GM21825 (cell line): ENCODE data around the gene MBD5.

Experiments used
- ATAC-seq: cut with Tn5 transposase; IDR thresholded peaks from one replicate; pipeline ENCODE4 v1.9.1; 2021; ENCODE audit warnings: mild to moderate bottlenecking, moderate library complexity; ENCODE audit not compliant: unreplicated experiment

Gene MBD5

DNA sequence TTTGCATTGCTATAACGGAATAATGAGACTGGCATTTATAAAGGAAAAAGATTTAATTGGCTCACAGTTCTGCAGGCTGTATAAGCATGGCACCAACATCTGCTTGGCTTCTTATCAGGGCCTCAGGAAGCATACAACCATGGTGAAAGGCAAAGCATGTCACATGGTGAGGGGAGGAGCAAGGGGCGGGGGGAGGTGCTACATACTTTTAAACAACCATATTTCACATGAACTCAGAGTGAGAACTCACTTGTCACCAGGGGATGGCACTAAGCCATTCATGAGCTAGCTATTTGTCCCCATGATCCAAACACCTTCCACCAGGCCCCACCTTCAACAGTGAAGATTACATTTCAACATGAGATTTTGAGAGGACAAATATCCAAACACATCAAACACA, 188.7 kb downstream of the MBD5 start:
- no peak for ATAC-seq

DNA sequence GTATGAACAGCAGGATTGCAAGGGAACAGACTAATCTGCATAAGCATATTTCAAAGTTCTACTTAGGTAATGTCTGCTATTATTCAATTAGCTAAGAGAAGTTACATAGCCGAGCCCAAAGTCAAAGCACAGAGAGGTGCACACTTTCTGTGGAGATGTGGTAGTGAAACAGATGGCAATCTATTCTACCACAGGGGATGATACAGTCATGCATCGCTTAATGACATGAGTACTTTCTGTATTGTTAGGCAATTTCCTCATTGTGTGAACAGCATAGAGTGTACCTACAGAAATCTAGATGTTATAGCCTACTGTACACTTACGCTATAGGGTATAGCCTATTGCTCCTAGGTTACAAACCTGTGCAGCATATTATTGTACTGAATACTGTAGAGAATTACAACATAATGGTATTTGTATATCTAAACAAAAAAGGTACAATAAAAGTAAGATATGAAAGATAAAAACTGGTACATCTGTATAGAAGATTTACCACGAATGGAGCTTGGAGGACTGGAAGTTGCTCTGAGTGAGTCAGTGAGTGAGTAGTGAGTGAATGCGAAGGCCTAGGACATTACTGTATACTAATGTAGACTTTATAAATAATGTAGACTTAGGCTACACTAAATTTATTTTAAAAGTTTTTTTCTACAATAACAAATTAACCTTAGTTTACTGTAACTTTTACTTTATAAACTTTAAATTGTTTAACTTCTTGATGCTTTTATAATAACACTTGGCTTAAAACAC, 197.6 kb downstream of the MBD5 start:
- no peak for ATAC-seq

DNA sequence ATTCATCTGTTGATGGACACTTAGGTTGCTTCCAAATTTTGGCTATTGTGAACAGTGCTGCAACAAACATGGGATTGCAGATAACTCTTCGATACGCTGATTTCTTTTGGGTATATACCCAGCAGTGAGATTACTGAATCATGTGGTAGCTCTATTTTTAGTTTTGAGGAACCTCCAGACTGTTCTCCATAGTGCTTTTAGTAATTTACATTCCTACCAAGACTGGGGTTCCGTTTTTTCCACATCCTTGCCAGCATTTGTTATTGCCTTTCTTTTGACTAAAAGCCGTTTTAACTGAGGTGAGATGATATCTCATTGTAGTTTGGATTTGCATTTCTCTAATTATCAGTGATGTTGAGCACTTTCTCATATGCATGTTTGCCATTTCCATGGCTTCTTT, 200.3 kb downstream of the MBD5 start:
- ATAC-seq, result no peak

DNA sequence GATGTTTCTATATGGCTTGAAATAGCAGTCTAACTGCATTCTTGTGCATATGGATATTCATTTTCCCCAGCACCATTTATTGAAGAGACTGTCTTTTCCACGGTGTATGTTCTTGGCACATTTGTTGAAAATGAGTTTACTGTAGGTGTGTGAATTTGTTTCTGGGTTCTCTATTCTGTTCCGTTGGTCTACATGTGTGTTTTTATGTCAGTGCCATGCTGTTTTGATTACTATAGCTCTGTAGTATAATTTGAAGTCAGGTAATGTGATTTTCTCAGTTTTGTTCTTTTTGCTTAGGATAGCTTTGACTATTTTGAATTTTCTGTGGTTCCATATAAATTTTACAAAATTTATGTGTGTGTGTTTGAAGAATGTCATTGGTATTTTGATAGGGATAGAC, 201.0 kb downstream of the MBD5 start:
- no peak for ATAC-seq

DNA sequence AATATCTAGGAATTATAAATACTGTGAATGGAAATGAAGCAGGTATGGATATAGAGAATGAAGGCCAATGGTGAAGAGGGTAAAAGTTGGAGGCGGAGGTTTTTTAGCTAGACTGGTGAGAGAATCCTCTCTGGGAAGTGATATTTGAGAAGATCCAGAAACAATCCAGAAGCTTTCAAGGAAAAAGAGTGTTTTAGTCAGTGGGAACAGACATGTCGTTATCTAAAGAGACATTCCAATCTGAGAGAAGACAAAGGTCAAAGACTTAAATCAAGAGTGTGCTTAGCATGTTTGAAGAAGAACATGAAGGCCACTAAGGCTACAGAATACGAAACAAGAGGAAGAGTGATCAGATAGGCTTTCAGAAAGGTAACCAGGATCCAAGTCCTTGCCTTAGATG, 211.0 kb downstream of the MBD5 start:
- no peak for ATAC-seq

DNA sequence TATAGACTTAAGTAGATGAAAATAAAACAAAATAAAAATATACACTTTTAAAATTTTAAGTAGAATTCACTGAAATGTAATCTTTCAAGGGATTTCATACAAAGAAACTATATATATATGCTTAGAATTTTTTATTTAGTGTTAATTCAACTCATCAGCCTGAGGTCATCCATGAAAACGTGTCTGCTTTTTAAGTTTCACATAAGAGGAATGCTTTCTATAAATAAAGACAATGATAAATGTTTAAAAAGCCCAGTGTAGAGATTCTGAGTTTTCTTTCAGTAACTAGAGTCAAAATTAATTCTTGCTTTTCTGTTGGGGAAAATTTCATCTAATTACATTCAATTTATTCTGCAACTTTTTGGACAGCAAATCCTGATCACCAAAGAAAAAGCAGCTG, 213.3 kb downstream of the MBD5 start:
- ATAC-seq, result no peak

DNA sequence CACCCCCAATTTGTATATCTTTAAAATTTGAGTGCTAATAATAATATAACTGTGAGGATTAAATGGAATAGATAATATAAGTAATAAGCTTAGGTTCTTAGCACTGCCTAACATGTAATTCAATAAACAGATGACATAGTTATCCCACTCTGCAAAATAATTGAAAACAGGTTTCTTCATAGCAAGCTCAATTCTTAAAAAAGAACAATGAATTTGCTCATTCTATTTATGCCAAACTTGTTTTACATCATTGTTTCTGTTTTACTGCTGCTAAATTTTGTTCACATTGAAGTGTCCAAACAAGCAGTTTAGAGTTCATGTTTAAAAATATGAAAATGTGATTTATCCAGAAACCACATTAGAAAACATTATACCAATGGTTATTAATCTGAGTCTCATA, 217.0 kb downstream of the MBD5 start:
- no peak for ATAC-seq

DNA sequence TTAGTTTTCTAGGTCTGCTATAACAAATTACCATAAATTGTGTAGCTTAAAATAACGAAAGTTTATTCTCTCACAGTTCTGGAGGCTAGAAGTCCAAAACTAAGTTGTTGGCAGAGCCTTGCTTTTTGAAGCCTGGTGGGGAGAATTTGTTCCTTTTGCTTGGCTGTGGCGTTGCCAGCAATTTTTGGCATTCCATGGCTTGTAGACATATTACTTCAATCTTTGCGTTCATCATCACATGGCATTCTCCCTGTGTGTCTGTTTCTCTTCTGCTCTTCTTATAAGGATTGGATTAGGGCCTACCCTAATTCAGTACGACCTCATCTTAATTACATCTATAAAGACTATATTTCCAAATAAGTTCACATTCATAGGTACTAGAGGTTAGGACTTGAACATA, 217.7 kb downstream of the MBD5 start:
- ATAC-seq, result no peak

DNA sequence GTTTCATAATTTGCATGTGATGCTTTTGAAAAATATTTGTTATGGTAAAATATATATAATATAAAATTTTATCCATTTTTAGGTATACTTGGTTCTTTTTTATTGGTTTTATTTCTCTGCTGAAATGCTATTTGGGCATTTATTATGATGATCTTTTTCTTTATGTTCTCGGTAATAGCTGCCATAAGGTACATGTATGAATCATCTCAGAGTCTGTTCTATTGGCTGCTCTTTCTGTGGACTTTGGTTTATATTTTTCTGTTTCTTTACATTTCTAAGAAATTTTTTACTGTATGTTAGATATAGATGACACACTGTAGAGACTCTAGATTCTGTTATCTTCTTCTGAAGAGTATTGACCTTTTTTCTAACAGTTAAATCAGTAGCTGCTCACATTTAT, 219.9 kb downstream of the MBD5 start:
- ATAC-seq, result no peak

DNA sequence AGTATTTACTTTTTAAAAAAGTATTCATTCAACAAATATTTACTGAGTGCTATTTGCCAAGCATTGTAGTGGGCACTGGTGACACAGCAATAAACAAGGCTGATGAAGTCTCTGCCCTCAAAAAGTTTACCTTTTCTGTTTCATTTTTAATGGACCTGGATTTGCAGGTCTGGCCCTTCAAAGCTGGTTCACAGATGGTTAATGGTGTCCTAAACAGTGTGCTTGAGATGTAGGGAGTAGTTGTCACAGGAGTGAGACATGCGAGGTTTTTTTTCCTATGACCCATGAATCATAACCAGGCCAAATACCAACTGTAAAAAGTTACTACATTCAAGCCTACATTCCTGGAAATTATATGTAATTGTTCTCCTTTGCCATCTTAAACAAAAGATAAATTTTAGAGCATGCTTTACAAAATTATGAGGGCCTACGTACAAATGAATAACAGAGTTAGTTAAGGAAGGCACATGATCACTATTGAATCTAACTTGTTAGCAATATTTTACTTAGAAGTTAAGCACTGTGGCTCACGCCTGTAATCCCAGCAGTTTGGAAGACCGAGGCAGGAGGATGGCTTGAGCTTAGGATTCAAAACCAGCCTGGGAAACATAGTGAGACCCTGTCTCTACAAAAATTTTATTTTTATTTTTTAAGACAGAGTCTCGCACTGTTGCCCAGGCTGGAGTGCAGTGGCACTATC, 223.9 kb downstream of the MBD5 start:
- ATAC-seq, result no peak

DNA sequence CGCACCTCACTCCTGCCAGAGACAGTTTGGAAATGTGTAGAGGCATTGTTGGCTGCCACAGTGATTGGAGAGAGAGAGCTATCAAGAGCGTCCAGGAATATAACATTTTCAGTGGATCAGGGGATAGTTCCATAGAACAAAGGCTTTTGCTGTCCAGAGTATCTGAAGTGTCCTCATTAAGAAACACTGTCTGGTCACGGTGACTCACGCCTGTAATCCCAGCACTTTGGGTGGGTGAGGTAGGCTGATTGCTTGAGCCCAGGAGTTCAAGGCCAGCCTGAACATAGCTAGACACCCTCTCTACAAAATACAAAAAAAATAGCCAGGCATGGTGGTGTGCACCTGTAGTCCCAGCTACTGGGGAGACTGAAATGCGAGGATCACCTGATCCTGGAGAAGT, 231.1 kb downstream of the MBD5 start:
- no peak for ATAC-seq

DNA sequence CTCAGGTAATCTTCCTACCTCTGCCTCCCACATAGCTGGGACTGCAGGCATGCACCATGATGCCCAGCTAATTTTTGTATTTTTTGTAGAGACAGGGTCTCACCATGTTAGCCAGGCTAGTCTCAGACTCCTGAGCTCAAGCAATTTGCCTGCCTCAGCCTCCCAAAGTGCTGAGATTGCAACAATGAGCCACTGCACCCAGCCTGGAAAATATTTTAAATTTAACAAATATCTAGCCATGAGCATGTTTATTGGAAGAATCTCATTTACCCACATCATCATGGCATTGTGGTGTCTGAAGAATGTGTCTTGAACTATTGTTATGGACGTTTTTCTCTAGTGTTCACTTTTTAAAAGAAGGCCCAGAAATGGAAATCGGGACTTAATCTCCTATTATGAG, 231.8 kb downstream of the MBD5 start:
- ATAC-seq, result no peak

DNA sequence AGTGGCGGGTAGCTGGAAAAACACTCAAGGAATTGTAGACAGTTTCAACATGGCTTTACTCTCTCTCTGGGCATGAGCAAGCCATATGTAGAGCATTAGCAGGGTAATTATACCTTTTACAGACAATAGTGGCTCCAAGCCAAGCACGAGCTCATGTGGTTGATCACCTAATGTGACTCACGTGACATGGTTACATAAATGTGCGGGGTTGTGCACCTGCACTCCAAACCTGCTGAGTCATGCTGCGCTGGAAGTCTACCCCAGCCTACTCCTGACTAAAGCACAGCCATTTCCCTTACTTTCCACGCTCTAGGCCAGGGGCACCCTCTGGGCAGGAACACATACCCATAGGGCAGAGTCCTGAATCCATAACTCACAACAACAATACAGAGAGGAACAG, 232.8 kb downstream of the MBD5 start:
- ATAC-seq, result no peak

DNA sequence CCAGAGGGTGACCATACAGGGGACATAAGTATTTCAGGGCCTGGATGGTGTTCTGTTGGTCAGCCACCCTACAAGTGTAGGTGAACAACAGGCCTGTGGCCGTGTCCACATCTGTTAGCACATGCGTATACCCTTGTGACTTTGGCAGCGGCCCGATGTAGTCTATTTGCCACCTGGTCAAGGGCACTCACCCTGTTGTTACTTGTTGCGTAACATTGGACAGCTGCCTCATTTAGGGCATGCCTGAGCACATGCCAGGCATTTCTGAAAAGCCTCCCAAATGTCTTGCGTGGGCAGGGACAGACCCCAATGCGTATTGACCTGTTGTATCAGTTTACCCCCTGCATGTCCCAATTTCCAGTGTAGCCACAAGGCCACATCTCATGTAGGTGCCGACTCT, 235.0 kb downstream of the MBD5 start:
- ATAC-seq, result no peak

DNA sequence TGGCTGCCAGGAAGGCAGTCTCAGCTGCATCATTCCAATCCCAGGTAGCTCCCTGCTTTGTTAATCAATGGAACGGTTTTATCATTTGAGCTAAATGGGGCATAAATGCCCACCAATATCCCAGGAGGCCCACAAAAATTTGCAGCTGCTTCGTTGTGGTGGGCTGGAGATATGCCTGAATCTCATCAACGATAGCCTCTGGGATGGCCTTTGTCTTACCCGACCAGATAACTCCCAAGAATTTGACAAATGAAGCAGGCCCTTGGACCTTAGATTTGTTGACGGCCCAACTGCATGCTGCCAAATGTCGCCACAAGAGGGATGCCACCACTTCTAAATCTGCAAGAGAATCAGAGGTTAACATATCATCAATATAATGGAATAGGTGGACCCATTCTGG, 236.4 kb downstream of the MBD5 start:
- no peak for ATAC-seq

DNA sequence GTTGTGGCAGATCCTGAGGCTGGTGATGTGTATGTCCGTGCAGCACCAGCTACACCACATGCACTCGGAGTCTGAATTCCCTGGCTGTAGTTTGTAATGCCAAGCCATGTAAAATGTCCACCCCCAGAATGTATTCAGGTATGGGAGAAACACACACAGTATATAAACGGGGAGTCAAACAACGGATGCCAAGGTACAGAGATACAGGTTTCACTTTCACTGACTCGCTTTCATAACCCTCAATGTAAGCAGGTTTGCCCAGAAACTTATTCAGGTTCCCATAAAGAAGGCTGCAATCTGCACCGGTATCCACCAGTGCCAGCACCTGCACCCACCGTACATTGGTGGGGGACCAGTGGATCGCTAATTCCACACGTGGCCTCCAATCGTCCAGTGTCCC, 237.2 kb downstream of the MBD5 start:
- no peak for ATAC-seq

DNA sequence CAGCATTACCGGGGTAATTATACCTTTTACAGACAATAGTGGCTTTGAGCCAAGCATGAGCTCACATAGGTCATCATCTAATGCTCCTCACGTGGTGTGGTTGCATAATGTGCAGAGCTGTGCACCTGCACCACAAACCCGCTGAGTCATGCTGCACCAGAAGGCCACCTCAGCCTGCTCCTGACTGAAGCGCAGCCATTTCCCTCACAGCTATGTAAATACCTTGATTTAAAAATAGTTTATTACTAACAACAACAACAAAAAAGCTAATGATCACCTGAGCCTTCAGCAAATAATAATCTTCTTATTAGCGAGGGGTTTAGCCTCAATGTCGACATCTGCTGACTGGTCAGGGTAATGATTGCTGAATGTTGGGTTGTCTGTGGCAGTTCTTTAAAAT, 238.8 kb downstream of the MBD5 start:
- ATAC-seq, result no peak

DNA sequence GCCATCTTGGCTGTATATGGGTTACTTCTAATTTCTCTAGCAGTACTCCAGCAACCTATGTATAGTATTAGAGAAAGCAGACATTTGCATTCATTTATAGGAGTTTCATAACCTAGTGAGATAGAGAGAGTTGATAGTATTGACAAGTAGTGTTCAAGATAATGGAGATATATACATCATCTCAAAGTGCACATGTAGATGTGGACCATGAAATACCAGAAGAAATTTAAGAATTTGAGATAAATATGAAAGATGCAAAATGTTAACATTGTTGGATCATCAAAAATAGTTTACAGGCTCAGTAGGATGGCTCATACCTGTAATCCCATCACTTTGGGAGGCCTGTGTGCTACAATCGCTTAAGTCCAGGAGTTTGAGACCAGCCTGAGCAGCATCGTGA, 243.0 kb downstream of the MBD5 start:
- ATAC-seq, result no peak

DNA sequence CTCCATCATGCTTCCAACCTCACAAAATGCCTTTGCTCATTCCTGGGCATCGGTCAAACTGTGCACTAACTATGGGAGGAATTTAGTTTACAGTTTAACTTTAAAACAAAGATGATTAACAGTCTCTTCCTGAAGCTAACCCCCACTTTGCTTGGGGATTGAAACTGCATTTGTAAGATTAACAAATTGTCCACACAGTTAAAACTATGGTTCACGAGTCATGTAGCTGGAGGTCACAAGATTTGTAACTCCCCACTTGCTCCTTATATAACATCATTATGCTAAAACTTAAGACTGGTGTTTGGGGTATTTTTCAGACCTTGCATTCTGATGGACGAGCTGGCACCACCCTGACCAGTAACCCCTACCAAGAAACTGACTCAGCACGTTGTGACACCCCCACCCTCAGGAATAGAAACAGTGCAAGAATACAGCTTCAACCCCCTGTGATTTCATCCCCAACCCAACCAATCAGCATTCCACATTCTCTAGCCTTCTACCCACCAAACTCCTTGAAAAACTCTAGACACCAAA, 252.3 kb downstream of the MBD5 start:
- ATAC-seq, result no peak

DNA sequence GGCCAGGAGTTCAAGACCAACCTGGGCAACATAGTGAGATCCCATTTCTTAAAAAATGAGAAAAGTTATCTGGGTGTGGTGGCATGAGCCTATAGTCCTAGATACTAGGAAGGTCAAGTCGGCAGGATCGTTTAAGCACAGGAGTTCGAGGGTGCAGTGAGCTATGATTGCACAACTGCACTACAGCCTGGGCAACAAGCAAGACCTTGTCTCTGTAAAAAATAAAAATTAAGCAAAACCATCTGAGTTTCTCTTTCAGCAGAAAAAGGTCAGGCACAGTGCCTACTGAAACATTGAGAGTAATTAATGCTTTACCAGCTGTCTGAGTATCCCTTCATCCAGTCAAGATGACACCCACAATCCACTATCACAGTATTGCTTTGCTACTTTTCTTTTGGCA, 258.3 kb downstream of the MBD5 start:
- no peak for ATAC-seq

DNA sequence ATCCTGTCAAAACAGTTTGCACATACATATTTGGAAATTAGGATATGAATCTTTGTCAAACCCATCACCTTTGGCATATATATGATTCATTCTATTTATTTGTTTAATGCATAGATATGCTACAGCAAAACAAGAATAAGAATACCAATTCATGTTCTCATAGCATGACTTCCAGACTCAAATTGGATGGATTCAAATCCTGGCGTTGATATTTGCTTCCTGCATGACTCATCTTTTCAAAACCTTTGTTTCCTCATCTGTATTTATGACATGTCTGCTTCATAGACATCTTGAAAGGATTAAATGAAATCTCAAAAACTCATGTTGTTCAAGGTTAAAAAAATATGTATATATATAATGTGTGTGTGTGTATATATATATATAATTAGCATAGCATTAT, 261.3 kb downstream of the MBD5 start:
- ATAC-seq, result no peak

DNA sequence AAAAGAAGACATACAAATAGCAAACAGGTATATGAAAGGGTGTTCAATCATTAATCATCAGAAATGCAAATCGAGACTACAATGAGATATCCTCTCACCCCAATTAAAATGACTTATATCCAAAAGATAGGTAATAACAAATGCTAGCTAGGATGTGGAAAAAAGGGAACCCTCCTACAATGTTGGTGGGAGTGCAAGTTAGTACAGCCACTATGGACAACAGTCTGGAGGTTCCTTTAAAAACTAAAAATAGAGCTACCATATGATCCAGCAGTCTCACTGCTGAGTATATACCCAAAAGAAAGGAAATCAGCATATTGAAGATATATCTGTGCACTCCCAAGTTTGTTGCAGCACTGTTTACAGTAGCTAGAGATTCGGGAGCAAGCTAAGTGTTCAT, 271.5 kb downstream of the MBD5 start:
- no peak for ATAC-seq

DNA sequence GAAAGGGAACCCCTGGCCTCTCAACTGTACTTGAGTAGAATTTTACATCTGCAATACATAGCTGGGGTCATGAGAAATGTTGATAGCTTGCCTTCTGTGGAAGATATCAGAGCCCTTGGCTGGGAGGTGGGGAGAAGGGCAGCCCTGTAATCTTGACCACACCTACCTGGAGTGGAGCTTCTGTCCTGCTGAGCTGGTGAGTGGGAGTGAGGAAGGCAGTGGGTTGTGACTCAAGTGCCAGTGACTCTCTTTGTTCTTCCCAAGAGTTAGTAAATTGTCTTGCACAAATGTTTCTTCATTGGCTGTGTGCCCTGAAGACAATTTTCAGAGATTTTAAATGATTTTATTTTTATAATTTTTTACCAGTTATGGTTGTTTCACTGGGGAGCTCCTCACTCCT, 277.3 kb downstream of the MBD5 start:
- ATAC-seq, result no peak
